IMR-90 (cell line): ENCODE results near the gene RCAN2. TPM values are rescaled to one million over a fixed set of nuclear protein-coding genes. Genes with fewer than 3 reads are reported as not detected.

ENCODE experiments used
- ATAC-seq: fragments of 200-7000 bp; cut with Tn5 transposase; 2 replicates; pipeline ENCODE4 v1.9.1; 2020; ENCODE audit warnings: low read depth, mild to moderate bottlenecking, moderate library complexity
- BruUV-seq: library from RNA; stranded (reverse); fragments of 400-500 nt; replicated peaks from 2 replicates; lab custom pipeline; 2021; lab: Mats Ljungman, UMichigan
- CTCF ChIA-PET: fragments of 300-600 bp; formaldehyde crosslinking; extraction: SDS; loops from one replicate; lab custom pipeline; 2021; ENCODE audit warnings: antibody characterized with exemption; lab: Yijun Ruan, JAX
- POLR2A ChIA-PET: fragments of 300-600 bp; sonication (Branson Sonifier 250); formaldehyde crosslinking; loops from one replicate; lab custom pipeline; 2022; ENCODE audit warnings: antibody characterized with exemption; ENCODE audit not compliant: unreplicated experiment; lab: Charles Lee
- DNase-seq: peaks from one replicate; pipeline ENCODE4 v3.0.0; 2013
- H2AFZ ChIP-seq: replicated peaks from 2 replicates; pipeline ENCODE3; 2013; ENCODE audit warnings: low read length, mild to moderate bottlenecking; ENCODE audit not compliant: poor library complexity
- H2AK5ac ChIP-seq: 2 replicates; pipeline ENCODE4 v1.6.1; 2013; ENCODE audit warnings: low read depth, low read length, inconsistent platforms
- H2AK9ac ChIP-seq: replicated peaks from 2 replicates; pipeline ENCODE3; 2013; ENCODE audit warnings: mild to moderate bottlenecking, low read depth, low read length, moderate library complexity; ENCODE audit not compliant: poor library complexity
- H2BK120ac ChIP-seq: 2 replicates; pipeline ENCODE4 v1.6.1; 2013; ENCODE audit warnings: low read depth, low read length, inconsistent platforms
- H2BK15ac ChIP-seq: 3 replicates; pipeline ENCODE4 v1.6.1; 2013; ENCODE audit warnings: low read depth, low read length, inconsistent platforms
- H2BK20ac ChIP-seq: 2 replicates; pipeline ENCODE4 v1.6.1; 2013; ENCODE audit warnings: low read depth, mild to moderate bottlenecking, inconsistent platforms, low read length, moderate library complexity
- H2BK5ac ChIP-seq: 2 replicates; pipeline ENCODE4 v1.6.1; 2013; ENCODE audit warnings: mild to moderate bottlenecking, low read depth, low read length, inconsistent platforms; ENCODE audit not compliant: poor library complexity, severe bottlenecking
- H3K14ac ChIP-seq: replicated peaks from 2 replicates; pipeline ENCODE4 v1.6.1; 2013; ENCODE audit warnings: low read depth, low read length, inconsistent platforms
- H3K18ac ChIP-seq: 2 replicates; pipeline ENCODE4 v1.6.1; 2013; ENCODE audit warnings: low read depth, low read length, control low read depth
- H3K23ac ChIP-seq: 2 replicates; pipeline ENCODE4 v1.6.1; 2013; ENCODE audit warnings: low read depth, low read length, inconsistent platforms
- H3K27ac ChIP-seq: 2 replicates; pipeline ENCODE4 v1.5.1; 2013; ENCODE audit warnings: mild to moderate bottlenecking, control low read depth, low read length; ENCODE audit not compliant: insufficient read depth
- H3K27me3 ChIP-seq: 2 replicates; pipeline ENCODE4 v1.6.1; 2013; ENCODE audit warnings: low read length; ENCODE audit not compliant: control insufficient read depth, insufficient read depth
- H3K36me3 ChIP-seq: 2 replicates; pipeline ENCODE4 v1.6.1; 2013; ENCODE audit warnings: low read length, mixed read lengths; ENCODE audit not compliant: control insufficient read depth, insufficient read depth
- H3K4ac ChIP-seq: 2 replicates; pipeline ENCODE4 v1.6.1; 2013; ENCODE audit warnings: low read depth, low read length, inconsistent platforms
- H3K4me1 ChIP-seq: 2 replicates; pipeline ENCODE4 v1.6.1; 2013; ENCODE audit warnings: low read length, mixed read lengths; ENCODE audit not compliant: control insufficient read depth, insufficient read depth
- H3K4me2 ChIP-seq: 2 replicates; pipeline ENCODE4 v1.6.1; 2013; ENCODE audit warnings: low read depth, mild to moderate bottlenecking, control low read depth, low read length, moderate library complexity
- H3K4me3 ChIP-seq: 2 replicates; pipeline ENCODE4 v1.5.1; 2013; ENCODE audit warnings: low read depth, mild to moderate bottlenecking, control low read depth, low read length, moderate library complexity; ENCODE audit not compliant: insufficient read depth
- H3K56ac ChIP-seq: 2 replicates; pipeline ENCODE4 v1.6.1; 2013; ENCODE audit warnings: low read length, inconsistent platforms; ENCODE audit not compliant: insufficient read depth; ENCODE audit errors: extremely low read depth
- H3K79me1 ChIP-seq, 2 experiments: 2 replicates each; pipeline ENCODE4 v1.6.1; 2013; ENCODE audit warnings: low read length in 2 of 2, inconsistent platforms in 1 of 2, low read depth in 1 of 2
- H3K9ac ChIP-seq: 2 replicates; pipeline ENCODE4 v1.6.1; 2013; ENCODE audit warnings: low read depth, low read length, control low read depth
- H3K9me1 ChIP-seq: 2 replicates; pipeline ENCODE4 v1.6.1; 2013; ENCODE audit warnings: low read length, inconsistent platforms; ENCODE audit not compliant: insufficient read depth
- H3K9me3 ChIP-seq: 2 replicates; pipeline ENCODE4 v1.6.1; 2013; ENCODE audit warnings: low read length; ENCODE audit not compliant: control insufficient read depth, insufficient read depth
- H4K20me1 ChIP-seq: 2 replicates; pipeline ENCODE4 v1.6.1; 2013; ENCODE audit warnings: low read length, inconsistent platforms; ENCODE audit not compliant: insufficient read depth
- H4K5ac ChIP-seq: 2 replicates; pipeline ENCODE4 v1.6.1; 2013; ENCODE audit warnings: mild to moderate bottlenecking, low read depth, low read length, control low read depth
- H4K8ac ChIP-seq, 2 experiments: 2 replicates each; pipeline ENCODE4 v1.6.1; 2013; ENCODE audit warnings: low read depth in 2 of 2, low read length in 2 of 2, control low read depth in 1 of 2, inconsistent platforms in 1 of 2
- H4K91ac ChIP-seq: 2 replicates; pipeline ENCODE4 v1.6.1; 2013; ENCODE audit warnings: low read depth, low read length, inconsistent platforms; ENCODE audit not compliant: insufficient read depth
- BHLHE40 ChIP-seq: fragments of 150-350 bp; IDR thresholded peaks from 2 replicates; pipeline ENCODE4 v1.6.1; 2016; ENCODE audit warnings: mild to moderate bottlenecking, low read depth, low read length
- ELK1 ChIP-seq: fragments of 150-350 bp; IDR thresholded peaks from 2 replicates; pipeline ENCODE4 v1.6.1; 2016; ENCODE audit warnings: low read depth, mild to moderate bottlenecking, low read length, moderate library complexity, borderline replicate concordance
- MAFK ChIP-seq: IDR thresholded peaks from 2 replicates; pipeline ENCODE4 v1.6.1; 2012; ENCODE audit warnings: low read depth, low read length, improper control_type of control experiment
- MAZ ChIP-seq: IDR thresholded peaks from 2 replicates; pipeline ENCODE4 v1.6.1; 2012; ENCODE audit warnings: low read depth, mild to moderate bottlenecking, low read length, improper control_type of control experiment, moderate library complexity, borderline replicate concordance
- SMC3 ChIP-seq: fragments of 150-350 bp; IDR thresholded peaks from 2 replicates; pipeline ENCODE4 v1.6.1; 2016; ENCODE audit warnings: low read depth, mild to moderate bottlenecking, antibody characterized with exemption, low read length, moderate library complexity
- WGBS, 2 experiments: methylation state at CpG; one replicate each; pipeline versions ENCODE4 v1.1.5 to v1.1.7; 2013; ENCODE audit warnings: missing lambda C conversion rate in 2 of 2; ENCODE audit not compliant: insufficient read length in 1 of 2; ENCODE audit errors: extremely low coverage in 2 of 2; 5-methylcytosine and 5-hydroxymethylcytosine counted together
- dilution Hi-C: fragments of 300-500 bp; cut with HindIII; formaldehyde crosslinking; loops from one replicate; pipeline ENCODE4 v1.14.3; 2018; ENCODE audit warnings: low sequenced_read_pairs; ENCODE audit not compliant: unreplicated experiment
- in situ Hi-C: fragments of 300-500 bp; cut with MboI; formaldehyde crosslinking; loops from 3 replicates; pipeline ENCODE4 v1.14.3; 2019; ENCODE audit warnings: low sequenced_read_pairs, inconsistent platforms, mixed read lengths
- intact Hi-C: fragments of 100-400 bp; cut with micrococcal nuclease; formaldehyde crosslinking; loops from 2 replicates; pipeline ENCODE4 v1.10.0; 2022
- polyA plus RNA-seq, 3 experiments: library from polyadenylated mRNA; depleted of rRNA; stranded (reverse); fragments of >200 nt; gene quantifications; 2 replicates each; pipeline ENCODE4 v1.2.3, GENCODE V29; 2012; ENCODE audit warnings: low replicate concordance in 1 of 3
- total RNA-seq: library from RNA; depleted of rRNA; stranded (reverse); fragments of >200 nt; gene quantifications from 2 replicates; pipeline ENCODE4 v1.2.3, GENCODE V29; 2012

Gene RCAN2
- total and polyA plus RNA-seq, 2 of the 4 experiments (the other 2 are of a cell fraction) = 1.3 to 1.8 TPM

GRCh38 chr6:46184114-46184513 is 307.1 kb downstream of the RCAN2 start:
- Histone ChIP-seq H3K27me3 (no peaks in the 10 kb centered on the region), H2BK5ac (no peak overlapping the region), H2AK5ac (no peak overlapping the region), H3K36me3 (no peaks in the 10 kb centered on the region), H3K4ac (no peak overlapping the region), H4K8ac (no peak overlapping the region), H3K4me3 (no peak overlapping the region), H2BK20ac (no peak overlapping the region), H3K9me1 (no peaks in the 10 kb centered on the region), H2AK9ac (no peak overlapping the region), H2BK120ac (no peak overlapping the region), H3K23ac (no peak overlapping the region), H2AFZ (no peak overlapping the region), H2BK15ac (no peak overlapping the region), H3K14ac (no peak overlapping the region), H4K5ac (no peak overlapping the region), H3K18ac (no peak overlapping the region), H3K4me1 (no peaks in the 10 kb centered on the region), H4K91ac (no peak overlapping the region), H3K9me3 (no peaks in the 10 kb centered on the region), H3K79me1 (no peaks in the 10 kb centered on the region), H3K4me2 (no peak overlapping the region), H3K56ac (no peak overlapping the region), H3K27ac (no peak overlapping the region), H4K20me1 (no peaks in the 10 kb centered on the region), H3K9ac (no peak overlapping the region)
- WGBS, 2 experiments = no CpG with 5 or more reads among the region's 4 CpGs
- DNase-seq (peak; percentile 71), ATAC-seq (no peak)
- ChIA-PET POLR2A (no interaction called here), CTCF (no interaction called here)
- dilution Hi-C loops (no loop called here), in situ Hi-C loops (no loop called here), intact Hi-C loops (no loop called here)
- no TSS peak for BruUV-seq
- TF ChIP-seq MAFK = no peak
- TF ChIP-seq ELK1 = no peak
- TF ChIP-seq BHLHE40 = no peak
- no peak for TF ChIP-seq SMC3
- no peak for TF ChIP-seq MAZ
